HepG2 (cell line): ENCODE data around the gene RFTN1. TPM values are rescaled to one million over a fixed set of nuclear protein-coding genes. Genes with fewer than 3 reads are reported as not detected.

Experiments
- ATAC-seq: fragments of 200-7000 bp; cut with Tn5 transposase; 3 replicates; pipeline ENCODE4 v1.9.1; 2020; ENCODE audit warnings: mild to moderate bottlenecking, moderate library complexity
- BruUV-seq: library from RNA; stranded (reverse); fragments of 400-500 nt; replicated peaks from 2 replicates; lab custom pipeline; 2021; lab: Mats Ljungman, UMichigan
- CTCF ChIA-PET: fragments of 300-600 bp; formaldehyde crosslinking; extraction: SDS; loops from one replicate; lab custom pipeline; 2021; ENCODE audit warnings: low total read pairs, inconsistent platforms, low intra/inter-chr PET ratio; lab: Yijun Ruan, JAX
- POLR2A ChIA-PET: fragments of 350-600 bp; sonication (Branson Sonifier 250); formaldehyde crosslinking; loops from one replicate; lab custom pipeline; 2020; ENCODE audit warnings: antibody characterized with exemption, inconsistent platforms; lab: Yijun Ruan, JAX
- DNase-seq: peaks from one replicate; pipeline ENCODE4 v3.0.0-alpha.2; 2015; ENCODE audit warnings: low spot score
- FAIRE-seq: peaks from 3 replicates; lab custom pipeline; 2011; peaks lifted over from hg19 to GRCh38; lab: Jason Lieb, UNC
- H2AFZ ChIP-seq: one replicate; pipeline ENCODE4 v1.6.1; 2011; ENCODE audit warnings: low read length, inconsistent platforms
- H3K27ac ChIP-seq: fragments of 300-600 bp; 3 replicates; pipeline ENCODE4 v1.8.0; 2011; ENCODE audit warnings: mixed run types, mild to moderate bottlenecking, mixed read lengths, low read length, inconsistent platforms; ENCODE audit not compliant: insufficient read depth; ENCODE audit errors: extremely low read length
- H3K27me3 ChIP-seq, 2 experiments: fragments of 200-600 bp in 1 of 2; 2 replicates in 1 of 2; 3 replicates in 1 of 2; pipeline versions ENCODE4 v1.6.0 to v1.8.0; 2011; ENCODE audit warnings: low read length in 2 of 2, mild to moderate bottlenecking in 2 of 2, moderate library complexity in 2 of 2, inconsistent platforms in 1 of 2; ENCODE audit not compliant: insufficient read depth in 2 of 2, control insufficient read depth in 1 of 2
- H3K36me3 ChIP-seq, 2 experiments: fragments of 200-600 bp in 1 of 2; replicated peaks in 1 of 2; 2 replicates in 1 of 2; 3 replicates in 1 of 2; pipeline versions ENCODE4 v1.5.1 to v1.8.0; 2011; ENCODE audit warnings: low read length in 2 of 2, inconsistent platforms in 1 of 2; ENCODE audit not compliant: insufficient read depth in 2 of 2, control insufficient read depth in 1 of 2
- H3K4me1 ChIP-seq: 2 replicates; pipeline ENCODE4 v1.5.1; 2012; ENCODE audit warnings: low read length, inconsistent platforms; ENCODE audit not compliant: insufficient read depth
- H3K4me2 ChIP-seq: 2 replicates; pipeline ENCODE4 v1.6.0; 2011; ENCODE audit warnings: low read depth, low read length, inconsistent platforms
- H3K4me3 ChIP-seq, 3 experiments: fragments of 200-600 bp in 1 of 3; sonication (generic), shearing (Covaris generic) in 1 of 3; replicated peaks in 1 of 3; 2 replicates each; pipeline ENCODE4 v1.5.1; 2011 to 2016; ENCODE audit warnings: low read length in 3 of 3, inconsistent platforms in 2 of 3, low read depth in 2 of 3, mild to moderate bottlenecking in 2 of 3, control low read depth in 1 of 3, mixed read lengths in 1 of 3; ENCODE audit not compliant: insufficient read depth in 1 of 3
- H3K79me2 ChIP-seq: one replicate; pipeline ENCODE4 v1.6.1; 2011; ENCODE audit warnings: low read length, inconsistent platforms; ENCODE audit not compliant: insufficient read depth
- H3K9ac ChIP-seq: 2 replicates; pipeline ENCODE4 v1.6.0; 2011; ENCODE audit warnings: mild to moderate bottlenecking, low read depth, low read length, inconsistent platforms; ENCODE audit not compliant: insufficient read depth
- H3K9me3 ChIP-seq: 2 replicates; pipeline ENCODE4 v1.5.1; 2012; ENCODE audit warnings: mild to moderate bottlenecking, low read length
- H4K20me1 ChIP-seq: 2 replicates; pipeline ENCODE4 v1.6.0; 2011; ENCODE audit warnings: inconsistent platforms, mild to moderate bottlenecking, low read length, moderate library complexity; ENCODE audit not compliant: insufficient read depth
- CEBPG ChIP-seq: IDR thresholded peaks from 2 replicates; pipeline ENCODE4 v1.6.1; 2016
- CENPBD1 ChIP-seq: sonication (generic); formaldehyde crosslinking; IDR thresholded peaks from 2 replicates; pipeline ENCODE4 v1.8.0; 2022; ENCODE audit warnings: missing genetic modification reagents, low read depth, mild to moderate bottlenecking, borderline replicate concordance
- MED1 ChIP-seq: sonication (generic); formaldehyde crosslinking; IDR thresholded peaks from 2 replicates; pipeline ENCODE4 v1.4.0; 2020; ENCODE audit warnings: missing genetic modification reagents
- NR2C2 ChIP-seq: sonication (generic); formaldehyde crosslinking; IDR thresholded peaks from 2 replicates; pipeline ENCODE4 v1.4.0; 2020; ENCODE audit warnings: missing genetic modification reagents, mild to moderate bottlenecking, moderate library complexity, borderline replicate concordance
- NRL ChIP-seq: sonication (generic); formaldehyde crosslinking; IDR thresholded peaks from 2 replicates; pipeline ENCODE4 v1.5.0; 2020; ENCODE audit warnings: missing genetic modification reagents, mild to moderate bottlenecking, moderate library complexity, borderline replicate concordance
- ZBTB37 ChIP-seq: sonication (generic); formaldehyde crosslinking; IDR thresholded peaks from 2 replicates; pipeline ENCODE4 v1.4.0; 2020; ENCODE audit warnings: mild to moderate bottlenecking, missing genetic modification reagents
- ZNF616 ChIP-seq: sonication (generic); formaldehyde crosslinking; IDR thresholded peaks from 2 replicates; pipeline ENCODE4 v1.5.0; 2020; ENCODE audit warnings: low read depth, mild to moderate bottlenecking, missing genetic modification reagents
- ZNF619 ChIP-seq: sonication (generic); formaldehyde crosslinking; IDR thresholded peaks from 2 replicates; pipeline ENCODE4 v1.4.0; 2020; ENCODE audit warnings: mild to moderate bottlenecking, missing genetic modification reagents
- WGBS: methylation state at CpG from one replicate; pipeline ENCODE4 v1.1.6; 2017; ENCODE audit warnings: low lambda C conversion rate; 5-methylcytosine and 5-hydroxymethylcytosine counted together
- in situ Hi-C: cut with HindIII; loops from 2 replicates; pipeline ENCODE4 v1.10.0; 2017; ENCODE audit warnings: low pct_unique_long_range_greater_than_20kb; ENCODE audit not compliant: extremely low pct_ligation_motif_present
- intact Hi-C: fragments of 100-400 bp; cut with micrococcal nuclease; formaldehyde crosslinking; loops from one replicate; pipeline ENCODE4 v1.10.0; 2022; ENCODE audit not compliant: unreplicated experiment
- polyA plus RNA-seq, 8 experiments: library from polyadenylated mRNA; depleted of rRNA in 3 of 8; stranded (reverse) in 7 of 8; unstranded in 1 of 8; fragments of >200 nt; fragmentation: Illumina TruSeq in 4 of 8; extraction: Trizol in 4 of 8; gene quantifications; 2 replicates each; pipeline versions ENCODE4 v1.2.1 to v1.2.3, GENCODE V29; 2011 to 2016; ENCODE audit warnings: low read depth in 4 of 8, missing spikeins in 1 of 8, mixed read lengths in 1 of 8; ENCODE audit not compliant: insufficient read depth in 1 of 8
- total RNA-seq, 5 experiments: library from RNA; depleted of rRNA; stranded (reverse); fragments of >200 nt; fragmentation: Illumina TruSeq; extraction: Trizol; gene quantifications; 2 replicates each; pipeline ENCODE4 v1.2.3, GENCODE V29; 2016; ENCODE audit warnings: low read depth in 1 of 5

Gene RFTN1
- total and polyA plus RNA-seq, 2 of the 13 experiments (the other 11 are each of a cell fraction or from before 2014, with no cell fraction given), result not detected

GRCh38 chr3:16502347-16502908 is 11.1 kb downstream of the RFTN1 start:
- POLR2A ChIA-PET, result no interaction called here
- intact Hi-C loops, result no loop called here

GRCh38 chr3:16501376-16501775 is 12.1 kb downstream of the RFTN1 start:
- TF ChIP-seq MED1 (CRISPR knock-in tag), result no peak
- TF ChIP-seq ZBTB37, result no peak
- no peak for TF ChIP-seq ZNF616
- TF ChIP-seq NR2C2 (CRISPR knock-in tag), result no peak
- TF ChIP-seq CENPBD1 (CRISPR knock-in tag), result no peak
- no peak for TF ChIP-seq CEBPG (CRISPR knock-in tag)
- TF ChIP-seq, all 625 proteins: peak for 0
- no peaks in the 10 kb centered on the region for H3K9me3 ChIP-seq
- no TSS peak for BruUV-seq
- H3K36me3 ChIP-seq, result no peaks in the 10 kb centered on the region
- no peak for DNase-seq
- no peaks in the 10 kb centered on the region for H4K20me1 ChIP-seq
- H3K9ac ChIP-seq, result no peak overlapping the region
- no peak overlapping the region for H3K27ac ChIP-seq
- H3K4me3 ChIP-seq, result no peak overlapping the region
- no peaks in the 10 kb centered on the region for H3K79me2 ChIP-seq
- 5% methylated on average over 4 of the region's 4 CpGs for WGBS
- POLR2A ChIA-PET, result no interaction called here
- intact Hi-C loops (no loop called here), in situ Hi-C loops (no loop called here)
- no peak overlapping the region for H2AFZ ChIP-seq
- no peak overlapping the region for H3K4me2 ChIP-seq
- no peak for ATAC-seq
- H3K4me1 ChIP-seq, result no peaks in the 10 kb centered on the region
- CTCF ChIA-PET, result no interaction called here
- no peak for FAIRE-seq
- peaks cover 0 to 21% of the 10 kb centered on the region in 2 experiments; a peak in 3 of 5 replicates for H3K27me3 ChIP-seq

More at GRCh38 chr3:16502347-16502908, 11.1 kb downstream of the RFTN1 start:
- Histone ChIP-seq H2AFZ (no peak overlapping the region), H3K36me3 (no peaks in the 10 kb centered on the region), H3K27me3 (peaks cover 0 to 16% of the 10 kb centered on the region in 2 experiments; a peak in 3 of 5 replicates), H4K20me1 (no peaks in the 10 kb centered on the region), H3K4me3 (no peak overlapping the region), H3K79me2 (no peaks in the 10 kb centered on the region), H3K4me1 (no peaks in the 10 kb centered on the region), H3K9ac (no peak overlapping the region), H3K27ac (no peak overlapping the region), H3K9me3 (no peaks in the 10 kb centered on the region), H3K4me2 (no peak overlapping the region)
- WGBS, result 3% methylated on average over 2 of the region's 7 CpGs
- ATAC-seq (no peak), DNase-seq (no peak), FAIRE-seq (no peak)
- in situ Hi-C loops, result no loop called here
- CTCF ChIA-PET, result no interaction called here
- TF ChIP-seq ZNF619, result no peak
- no peak for TF ChIP-seq NRL (CRISPR knock-in tag)
- no TSS peak for BruUV-seq
